Measurements from ENCODE around the gene EGR2.

The EGR2 gene

GRCh38 chr10:62795762-62796161 is 20.4 kb downstream of the EGR2 start:
- Histone ChIP-seq H3K4me3 (replicated peaks; ENCODE audit: insufficient read depth, low read length) (no peak overlapping the region), H3K27ac (replicated peaks) (no peak overlapping the region), H3K27me3 (ENCODE audit: insufficient read depth, poor library complexity, severe bottlenecking) (peaks cover 7% of the 10 kb centered on the region)
- TF ChIP-seq GABPA (IDR thresholded peaks at IDR 0.05; ENCODE audit: low read depth), result no peak
- TF ChIP-seq CTCF (IDR thresholded peaks at IDR 0.05; ENCODE audit: insufficient read depth, low read length), result no peak
- TF ChIP-seq, protein P1, sequence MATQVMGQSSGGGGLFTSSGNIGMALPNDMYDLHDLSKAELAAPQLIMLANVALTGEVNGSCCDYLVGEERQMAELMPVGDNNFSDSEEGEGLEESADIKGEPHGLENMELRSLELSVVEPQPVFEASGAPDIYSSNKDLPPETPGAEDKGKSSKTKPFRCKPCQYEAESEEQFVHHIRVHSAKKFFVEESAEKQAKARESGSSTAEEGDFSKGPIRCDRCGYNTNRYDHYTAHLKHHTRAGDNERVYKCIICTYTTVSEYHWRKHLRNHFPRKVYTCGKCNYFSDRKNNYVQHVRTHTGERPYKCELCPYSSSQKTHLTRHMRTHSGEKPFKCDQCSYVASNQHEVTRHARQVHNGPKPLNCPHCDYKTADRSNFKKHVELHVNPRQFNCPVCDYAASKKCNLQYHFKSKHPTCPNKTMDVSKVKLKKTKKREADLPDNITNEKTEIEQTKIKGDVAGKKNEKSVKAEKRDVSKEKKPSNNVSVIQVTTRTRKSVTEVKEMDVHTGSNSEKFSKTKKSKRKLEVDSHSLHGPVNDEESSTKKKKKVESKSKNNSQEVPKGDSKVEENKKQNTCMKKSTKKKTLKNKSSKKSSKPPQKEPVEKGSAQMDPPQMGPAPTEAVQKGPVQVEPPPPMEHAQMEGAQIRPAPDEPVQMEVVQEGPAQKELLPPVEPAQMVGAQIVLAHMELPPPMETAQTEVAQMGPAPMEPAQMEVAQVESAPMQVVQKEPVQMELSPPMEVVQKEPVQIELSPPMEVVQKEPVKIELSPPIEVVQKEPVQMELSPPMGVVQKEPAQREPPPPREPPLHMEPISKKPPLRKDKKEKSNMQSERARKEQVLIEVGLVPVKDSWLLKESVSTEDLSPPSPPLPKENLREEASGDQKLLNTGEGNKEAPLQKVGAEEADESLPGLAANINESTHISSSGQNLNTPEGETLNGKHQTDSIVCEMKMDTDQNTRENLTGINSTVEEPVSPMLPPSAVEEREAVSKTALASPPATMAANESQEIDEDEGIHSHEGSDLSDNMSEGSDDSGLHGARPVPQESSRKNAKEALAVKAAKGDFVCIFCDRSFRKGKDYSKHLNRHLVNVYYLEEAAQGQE (IDR thresholded peaks at IDR 0.05; ENCODE audit: insufficient replicate concordance, low read depth), result no peak
- TF ChIP-seq SPI1 (IDR thresholded peaks at IDR 0.05; ENCODE audit: borderline replicate concordance, low read depth), result no peak
- TF ChIP-seq POLR2AphosphoS5 (IDR thresholded peaks at IDR 0.05; ENCODE audit: low read depth), result no peak
- DNase-seq (ENCODE audit: low read depth in 1 of 2, low spot score in 1 of 2), result no peak

- Histone ChIP-seq H3K27me3 (ENCODE audit: insufficient read depth, poor library complexity, severe bottlenecking) (peaks cover 7% of the 10 kb centered on the region), H3K27ac (replicated peaks) (no peak overlapping the region), H3K4me3 (replicated peaks; ENCODE audit: insufficient read depth, low read length) (no peak overlapping the region)
- DNase-seq (ENCODE audit: low read depth in 1 of 2, low spot score in 1 of 2), result no peak
- TF ChIP-seq, protein P1 (IDR thresholded peaks at IDR 0.05; ENCODE audit: insufficient replicate concordance, low read depth), result no peak
- TF ChIP-seq POLR2AphosphoS5 (IDR thresholded peaks at IDR 0.05; ENCODE audit: low read depth) (no peak), CTCF (IDR thresholded peaks at IDR 0.05; ENCODE audit: insufficient read depth, low read length) (no peak), SPI1 (IDR thresholded peaks at IDR 0.05; ENCODE audit: borderline replicate concordance, low read depth) (no peak), GABPA (IDR thresholded peaks at IDR 0.05; ENCODE audit: low read depth) (no peak)
Observed at GRCh38 chr10:62795100-62795499, 21.1 kb downstream of the EGR2 start.

- TF ChIP-seq CTCF (IDR thresholded peaks at IDR 0.05; ENCODE audit: insufficient read depth, low read length), result no peak
- no peak for TF ChIP-seq SPI1 (IDR thresholded peaks at IDR 0.05; ENCODE audit: borderline replicate concordance, low read depth)
- TF ChIP-seq, protein P1 (IDR thresholded peaks at IDR 0.05; ENCODE audit: insufficient replicate concordance, low read depth), result no peak
- TF ChIP-seq GABPA (IDR thresholded peaks at IDR 0.05; ENCODE audit: low read depth), result no peak
- no peak overlapping the region for H3K27ac ChIP-seq (replicated peaks)
- no peak for DNase-seq (ENCODE audit: low read depth in 1 of 2, low spot score in 1 of 2)
- H3K4me3 ChIP-seq (replicated peaks; ENCODE audit: insufficient read depth, low read length), result no peak overlapping the region
- peaks cover 7% of the 10 kb centered on the region for H3K27me3 ChIP-seq (ENCODE audit: insufficient read depth, poor library complexity, severe bottlenecking)
Observed at GRCh38 chr10:62794306-62794705, 21.9 kb downstream of the EGR2 start.
